ENCODE results near the gene CRB2. TPM values are rescaled to one million over a fixed set of nuclear protein-coding genes. Genes with fewer than 3 reads are reported as not detected.

Gene CRB2
- total and polyA plus RNA-seq, 2 donors (not counting 3 experiments of a cell fraction or from before 2014, with no cell fraction given) = not detected

- Histone ChIP-seq H3K9me1 (replicated peaks; ENCODE audit: control insufficient read depth, extremely low read depth, insufficient read depth, low read length) (no peaks in the 10 kb centered on the region), H3K9me3 (replicated peaks; ENCODE audit: control insufficient read depth, insufficient read depth, low read length) (no peaks in the 10 kb centered on the region), H3K27me3 (ENCODE audit: control insufficient read depth in 2 of 2, insufficient read depth in 2 of 2, low read length in 2 of 2) (no peaks in the 10 kb centered on the region), H3K79me2 (ENCODE audit: control insufficient read depth, insufficient read depth, low read length) (no peaks in the 10 kb centered on the region), H3K4me2 (ENCODE audit: insufficient read depth, low read length) (no peak overlapping the region), H3K27ac (ENCODE audit: insufficient read depth, low read depth, low read length) (no peak overlapping the region), H3K9ac (replicated peaks; ENCODE audit: extremely low read depth, insufficient read depth, low read length) (no peak overlapping the region), H3K36me3 (ENCODE audit: control insufficient read depth in 2 of 2, extremely low read depth in 1 of 2, insufficient read depth in 2 of 2, low read length in 2 of 2) (no peaks in the 10 kb centered on the region), H3K4me1 (ENCODE audit: control insufficient read depth, extremely low read depth, insufficient read depth, low read length) (no peaks in the 10 kb centered on the region), H4K20me1 (replicated peaks; ENCODE audit: control insufficient read depth, extremely low read depth, insufficient read depth, low read length) (no peaks in the 10 kb centered on the region), H2AFZ (ENCODE audit: low read depth, low read length) (no peak overlapping the region), H3K4me3 (replicated peaks in 1 of 3; ENCODE audit: insufficient read depth in 1 of 3, low read depth in 1 of 3, low read length in 3 of 3) (no peak overlapping the region)
- TF ChIP-seq EZH2 (IDR thresholded peaks at IDR 0.05; ENCODE audit: borderline replicate concordance, low read depth, low read length, severe bottlenecking) (no peak), POLR2A (IDR thresholded peaks at IDR 0.05; ENCODE audit: low read depth, low read length) (no peak), CTCF (IDR thresholded peaks at IDR 0.05; ENCODE audit: extremely low read depth in 1 of 2, insufficient read depth in 1 of 2, low read depth in 1 of 2, low read length in 2 of 2) (no peak), GATA2 (IDR thresholded peaks at IDR 0.05; ENCODE audit: insufficient read depth, insufficient read length, low read depth, low read length) (no peak), FOS (IDR thresholded peaks at IDR 0.05; ENCODE audit: borderline replicate concordance, insufficient read depth, low read length) (no peak), POLR2AphosphoS5 (IDR thresholded peaks at IDR 0.05; ENCODE audit: insufficient read depth, low read depth, low read length) (no peak)
- no peak for FAIRE-seq
- intact Hi-C loops (cut with micrococcal nuclease) (loop anchor here (10.0 kb wide), 1 partner anchor 918 kb away; no protein-coding TSS in a partner anchor), dilution Hi-C loops (cut with MboI; ENCODE audit: extremely low pct_ligation_motif_present, low sequenced_read_pairs) (no loop called here)
- DNase-seq (ENCODE audit: low read depth, low spot score) = no peak
- POLR2A ChIA-PET = no interaction called here
- CTCF ChIA-PET = interaction anchor here (2.6 kb wide), 1 partner anchor 634 kb away, joined by 9 read pairs; no protein-coding TSS in a partner anchor
- no TSS peak for BruUV-seq (replicated peaks)
Measured at GRCh38 chr9:123406691-123407216, 50.8 kb downstream of the CRB2 start.
